Measurements from ENCODE around the gene C1D. TPM values are rescaled to one million over a fixed set of nuclear protein-coding genes. Genes with fewer than 3 reads are reported as not detected.
A peak's percentile ranks its signal among the peaks of the same experiment; 100 is the strongest.
"Not testable (repeated sequence)": the region's sequence is repeated elsewhere in the genome, so short reads cannot be mapped to it uniquely, and the experiment has no call there.

Gene C1D
- total RNA-seq, 1 experiment from 2014 or later: 36.1 TPM

DNA sequence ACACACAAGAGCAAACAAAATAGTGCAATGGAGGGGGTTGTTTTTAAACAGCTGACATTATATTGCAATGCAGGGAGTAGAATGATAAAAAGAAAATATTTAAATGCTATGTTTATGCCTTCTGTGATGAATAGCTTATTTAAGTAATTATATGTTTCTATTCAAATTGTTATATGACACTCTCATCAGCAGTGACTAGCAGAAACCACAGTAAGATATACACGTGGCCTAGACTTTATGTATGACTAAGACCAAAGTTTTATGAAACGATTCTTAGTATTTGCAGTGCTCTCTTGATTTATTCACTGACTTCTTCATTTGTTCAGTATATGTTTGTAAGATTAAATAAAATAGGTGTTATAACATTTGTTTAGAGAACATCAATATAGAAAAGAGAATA lies 26.1 kb upstream of the C1D start:
- DNase-seq: no peak
- Histone ChIP-seq H3K27me3 (no peaks in the 10 kb centered on the region), H3K4me1 (no peaks in the 10 kb centered on the region), H3K4me3 (no peak overlapping the region), H3K36me3 (no peaks in the 10 kb centered on the region), H3K27ac (no peak overlapping the region), H3K9me3 (replicated peaks) (no peaks in the 10 kb centered on the region)

DNA sequence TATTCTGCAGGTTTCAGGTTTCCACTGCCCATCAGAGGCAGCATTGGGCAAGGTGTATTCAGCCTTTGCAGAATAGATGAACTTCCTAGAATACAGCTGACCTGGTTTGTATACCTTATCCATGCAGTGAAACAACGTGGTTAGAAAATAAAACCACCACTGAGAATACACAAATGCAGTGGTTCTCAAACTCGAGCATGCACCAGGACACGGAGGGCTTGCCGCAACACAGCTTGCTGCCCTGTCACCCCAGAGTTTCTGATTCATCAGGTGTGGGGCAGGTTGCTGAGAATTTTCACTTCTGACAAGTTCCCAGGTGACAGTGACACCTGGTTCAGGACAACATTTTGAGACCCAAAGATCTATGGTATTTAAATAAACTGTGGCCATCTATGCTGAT lies 23.4 kb upstream of the C1D start:
- no peaks in the 10 kb centered on the region for H3K4me1 ChIP-seq
- H3K36me3 ChIP-seq: no peaks in the 10 kb centered on the region
- H3K27ac ChIP-seq: no peak overlapping the region
- no peak for DNase-seq
- H3K9me3 ChIP-seq (replicated peaks): no peaks in the 10 kb centered on the region
- H3K27me3 ChIP-seq: no peaks in the 10 kb centered on the region
- H3K4me3 ChIP-seq: no peak overlapping the region

DNA sequence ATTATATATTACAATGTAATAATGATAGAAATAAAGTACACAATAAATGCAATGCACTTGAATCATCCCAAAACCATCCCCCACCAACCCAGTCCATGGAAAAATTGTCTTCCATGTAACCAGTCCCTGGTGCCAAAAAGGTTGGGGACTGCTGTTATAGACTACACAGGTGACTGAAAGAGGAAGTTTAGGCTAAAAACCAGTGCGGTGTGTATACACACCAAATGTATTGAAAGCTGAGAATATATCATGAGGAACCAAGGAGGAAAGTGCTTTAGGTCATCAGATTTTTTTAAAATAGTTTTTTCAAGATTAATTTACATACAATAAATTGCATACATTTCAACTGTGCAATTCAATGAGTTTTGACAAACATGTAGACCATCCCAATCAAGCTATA lies 20.5 kb upstream of the C1D start:
- Histone ChIP-seq H3K9me3 (replicated peaks) (no peaks in the 10 kb centered on the region), H3K27ac (no peak overlapping the region), H3K4me3 (no peak overlapping the region), H3K36me3 (no peaks in the 10 kb centered on the region), H3K4me1 (no peaks in the 10 kb centered on the region), H3K27me3 (no peaks in the 10 kb centered on the region)
- no peak for DNase-seq

DNA sequence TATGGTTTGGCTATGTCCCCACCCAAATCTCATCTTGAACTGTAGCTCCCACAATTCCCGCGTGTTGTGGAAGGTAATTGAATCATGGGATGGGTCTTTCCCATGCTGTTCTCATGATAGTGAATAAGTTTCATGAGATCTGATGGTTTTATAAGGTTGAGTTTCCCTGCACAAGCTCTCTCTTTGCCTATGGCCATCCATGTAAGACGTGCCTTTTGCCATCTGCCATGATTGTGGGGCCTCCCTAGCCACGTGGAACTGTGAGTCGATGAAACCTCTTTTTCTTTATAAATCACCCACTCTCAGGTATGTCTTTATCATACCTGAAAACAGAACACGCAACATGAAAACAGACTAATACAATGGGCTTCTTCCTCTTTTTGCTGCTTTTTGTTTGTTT lies 11.2 kb upstream of the C1D start:
- H3K9me3 ChIP-seq (replicated peaks): no peaks in the 10 kb centered on the region; the same call in none of the 2 replicates
- H3K27ac ChIP-seq: no peak overlapping the region
- no peaks in the 10 kb centered on the region for H3K4me1 ChIP-seq
- no peaks in the 10 kb centered on the region for H3K27me3 ChIP-seq
- no peaks in the 10 kb centered on the region for H3K36me3 ChIP-seq
- DNase-seq: no peak
- no peak overlapping the region for H3K4me3 ChIP-seq

DNA sequence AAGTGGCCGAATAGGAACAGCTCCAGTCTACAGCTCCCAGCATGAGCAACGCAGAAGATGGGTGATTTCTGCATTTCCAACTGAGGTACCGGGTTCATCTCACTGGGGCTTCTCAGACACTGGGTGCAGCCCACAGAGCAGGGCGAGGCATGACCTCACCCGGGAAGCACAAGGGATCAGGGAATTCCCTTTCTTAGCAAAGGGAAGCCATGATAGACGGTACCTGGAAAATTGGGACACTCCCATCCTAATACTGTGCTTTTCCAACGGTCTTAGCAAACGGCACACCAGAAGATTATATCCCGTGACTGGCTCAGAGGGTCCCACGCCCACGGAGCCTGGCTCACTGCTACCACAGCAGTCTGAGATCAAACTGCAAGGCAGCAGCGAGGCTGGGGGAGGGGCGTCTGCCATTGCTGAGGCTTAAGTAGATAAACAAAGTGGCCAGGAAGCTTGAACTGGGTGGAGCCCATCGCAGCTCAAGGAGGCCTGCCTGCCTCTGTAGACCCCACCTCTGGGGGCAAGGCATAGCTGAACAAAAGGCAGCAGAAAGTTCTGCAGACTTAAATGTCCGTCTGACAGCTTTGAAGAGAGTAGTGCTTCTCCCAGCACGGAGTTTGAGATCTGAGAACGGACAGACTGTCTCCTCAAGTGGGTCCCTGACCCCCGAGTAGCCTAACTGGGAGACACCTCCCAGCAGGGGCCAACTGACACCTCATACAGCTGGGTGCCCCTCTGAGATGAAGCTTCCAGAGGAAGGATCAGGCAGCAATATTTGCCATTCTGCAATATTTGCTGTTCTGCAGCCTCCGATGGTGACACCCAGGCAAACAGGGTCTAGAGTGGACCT lies 1.2 kb upstream of the C1D start:
- not testable (repeated sequence) for H3K4me1 ChIP-seq; H3K27me3 ChIP-seq; H3K36me3 ChIP-seq; H3K9me3 ChIP-seq (replicated peaks)
- H3K27ac ChIP-seq: peak overlapping the region; percentile 30; the same call in 1 of the 2 replicates
- H3K4me3 ChIP-seq: peak overlapping the region; percentile 79
- peak; percentile 74 to 75 for DNase-seq

DNA sequence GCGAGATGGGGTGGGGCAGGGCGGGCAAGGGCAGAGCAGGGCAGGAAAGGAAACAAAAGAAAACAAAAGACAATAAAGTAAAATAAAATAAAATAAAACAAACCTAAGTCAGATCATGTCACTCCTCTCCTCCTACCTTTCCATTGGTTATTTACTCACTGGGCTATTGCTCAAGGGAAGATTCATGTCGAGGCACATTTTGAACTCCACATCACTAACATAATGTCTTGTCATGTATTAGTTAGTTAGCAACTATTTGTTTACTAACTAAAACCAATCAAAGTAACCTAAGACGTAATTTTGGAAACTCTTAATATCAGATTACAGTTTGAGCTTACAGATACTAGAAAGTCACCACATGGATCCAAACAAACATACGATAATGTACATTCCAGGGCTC lies 2.2 kb downstream of the C1D start:
- Histone ChIP-seq H3K4me1 (no peaks in the 10 kb centered on the region), H3K9me3 (replicated peaks) (no peaks in the 10 kb centered on the region), H3K36me3 (no peaks in the 10 kb centered on the region), H3K27me3 (no peaks in the 10 kb centered on the region), H3K27ac (no peak overlapping the region), H3K4me3 (no peak overlapping the region)
- no peak for DNase-seq

DNA sequence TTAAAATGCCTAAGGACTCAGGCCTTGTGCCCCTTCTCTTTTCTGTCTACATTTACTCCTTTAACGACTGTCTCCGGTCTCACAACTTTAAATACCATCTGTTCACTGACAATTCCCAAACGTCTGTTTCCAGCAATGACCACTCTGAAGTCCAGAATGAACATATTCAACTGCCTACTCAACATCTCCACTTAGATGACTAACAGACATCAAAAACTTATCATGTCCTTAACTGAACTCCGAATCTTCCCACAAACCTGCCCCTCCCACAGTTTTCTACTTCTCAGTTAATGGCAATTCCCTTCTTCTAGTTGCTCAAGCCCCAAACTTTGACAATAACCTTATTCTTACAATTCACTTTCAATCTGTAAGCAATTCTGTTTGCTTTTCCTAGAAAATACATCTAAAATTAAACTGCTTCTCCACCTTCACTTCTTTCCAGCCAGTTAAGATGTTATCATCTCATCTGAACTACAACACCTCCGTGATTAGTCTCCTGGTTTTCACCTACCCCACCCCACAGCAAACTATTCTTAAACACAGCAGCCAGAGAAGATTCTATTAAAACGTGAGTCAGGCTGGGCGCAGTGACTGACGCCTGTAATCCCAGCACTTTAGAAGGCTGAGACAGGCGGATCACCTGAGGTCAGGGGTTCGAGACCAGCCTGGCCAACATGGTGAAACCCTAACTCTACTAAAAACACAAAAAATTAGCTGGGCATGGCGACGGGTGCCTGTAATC lies 2.8 kb downstream of the C1D start:
- H3K4me3 ChIP-seq: no peak overlapping the region
- no peaks in the 10 kb centered on the region for H3K36me3 ChIP-seq
- no peaks in the 10 kb centered on the region for H3K9me3 ChIP-seq (replicated peaks)
- H3K27me3 ChIP-seq: no peaks in the 10 kb centered on the region
- DNase-seq: no peak
- no peak overlapping the region for H3K27ac ChIP-seq
- no peaks in the 10 kb centered on the region for H3K4me1 ChIP-seq

DNA sequence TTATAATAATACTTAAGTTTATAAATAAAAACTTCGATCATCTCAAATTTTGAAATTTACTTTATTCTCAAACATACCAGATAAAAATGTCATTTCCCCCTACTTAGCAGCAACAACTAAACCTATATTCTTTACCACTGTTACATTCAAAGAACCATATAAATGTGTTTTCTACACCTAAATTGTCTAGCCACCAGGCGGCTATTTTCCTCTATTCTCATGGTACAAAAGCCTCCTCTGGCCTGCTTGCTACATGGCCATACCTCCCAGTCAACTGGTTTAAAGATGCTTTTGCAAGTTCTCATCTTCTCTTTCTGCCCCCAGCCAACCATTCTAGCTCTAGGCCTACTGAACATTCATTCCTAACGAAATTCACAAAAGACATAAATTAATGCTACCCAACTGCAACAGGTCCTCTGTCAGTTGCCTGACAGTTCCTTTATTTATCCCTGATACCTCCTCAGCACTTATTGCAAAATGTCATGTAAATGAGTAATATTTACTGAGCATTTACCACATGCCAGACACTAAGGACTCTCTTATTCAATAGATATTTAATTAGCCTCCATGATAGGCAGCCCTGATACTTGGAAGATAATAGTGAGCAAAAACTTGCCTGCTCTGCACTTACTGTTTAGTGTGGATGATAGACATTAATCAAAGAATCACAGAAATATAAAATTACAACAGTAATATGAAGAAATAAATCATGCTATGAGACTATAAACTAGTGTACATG lies 5.0 kb downstream of the C1D start:
- no peaks in the 10 kb centered on the region for H3K4me1 ChIP-seq
- H3K27ac ChIP-seq: no peak overlapping the region
- H3K36me3 ChIP-seq: no peaks in the 10 kb centered on the region
- no peaks in the 10 kb centered on the region for H3K9me3 ChIP-seq (replicated peaks)
- no peaks in the 10 kb centered on the region for H3K27me3 ChIP-seq
- DNase-seq: no peak
- H3K4me3 ChIP-seq: no peak overlapping the region

DNA sequence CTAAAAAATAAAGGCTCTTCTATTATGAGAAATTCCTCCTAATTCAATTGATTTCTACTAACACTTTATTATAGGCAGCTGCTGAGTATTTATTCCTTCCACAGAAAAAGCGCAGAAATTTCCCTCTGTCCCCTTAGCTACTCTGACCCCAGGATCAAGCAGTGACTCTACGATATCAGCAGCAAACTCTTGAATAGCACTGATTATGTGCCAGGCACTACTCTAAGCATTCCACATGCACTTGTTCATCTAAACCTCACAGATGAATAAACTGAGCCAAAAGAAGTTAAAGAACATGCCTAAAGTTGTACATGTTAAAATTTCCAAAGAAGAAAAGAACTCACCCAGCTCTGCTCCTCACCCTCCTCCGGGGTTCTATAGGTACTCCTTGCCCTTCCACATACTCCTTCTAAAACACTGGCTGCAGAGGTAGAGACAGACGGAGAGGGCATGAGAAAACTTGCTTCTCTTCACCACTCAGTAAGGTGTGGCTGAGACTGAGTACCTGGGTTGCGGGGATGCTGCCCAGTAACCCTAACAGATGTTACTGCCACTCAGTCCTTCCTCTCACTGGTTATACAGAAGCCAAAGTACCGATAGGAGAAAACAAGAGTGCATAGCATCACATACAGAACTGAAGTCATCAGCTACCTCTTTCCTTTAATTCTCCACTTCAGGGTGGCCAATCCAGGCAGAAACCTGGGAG lies 9.9 kb downstream of the C1D start:
- Histone ChIP-seq H3K4me3 (no peak overlapping the region), H3K4me1 (no peaks in the 10 kb centered on the region), H3K27me3 (no peaks in the 10 kb centered on the region), H3K36me3 (no peaks in the 10 kb centered on the region), H3K27ac (no peak overlapping the region), H3K9me3 (replicated peaks) (no peaks in the 10 kb centered on the region)
- DNase-seq: no peak

DNA sequence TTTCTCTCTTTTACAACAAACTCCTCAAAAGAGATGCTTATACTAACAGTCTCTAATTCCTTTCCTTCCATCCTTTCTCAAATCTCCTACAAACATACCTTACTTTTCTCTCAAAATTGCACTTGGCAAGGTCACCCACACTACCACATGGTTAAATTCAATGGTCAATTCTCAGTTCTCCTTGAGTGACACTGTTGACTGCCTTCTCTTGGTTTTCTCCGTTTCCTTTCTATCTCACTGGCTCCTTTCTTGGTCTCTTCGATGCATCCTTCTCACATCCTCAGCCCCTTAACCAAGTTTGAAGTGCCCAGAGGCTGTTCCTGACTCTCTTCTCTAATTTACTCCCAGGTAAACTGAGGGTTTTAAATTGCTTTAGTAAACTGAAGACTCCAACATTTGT lies 12.5 kb downstream of the C1D start:
- no peak for DNase-seq
- Histone ChIP-seq H3K36me3 (peaks cover 6% of the 10 kb centered on the region), H3K27ac (no peak overlapping the region), H3K4me3 (no peak overlapping the region), H3K9me3 (replicated peaks) (no peaks in the 10 kb centered on the region), H3K27me3 (no peaks in the 10 kb centered on the region), H3K4me1 (no peaks in the 10 kb centered on the region)

DNA sequence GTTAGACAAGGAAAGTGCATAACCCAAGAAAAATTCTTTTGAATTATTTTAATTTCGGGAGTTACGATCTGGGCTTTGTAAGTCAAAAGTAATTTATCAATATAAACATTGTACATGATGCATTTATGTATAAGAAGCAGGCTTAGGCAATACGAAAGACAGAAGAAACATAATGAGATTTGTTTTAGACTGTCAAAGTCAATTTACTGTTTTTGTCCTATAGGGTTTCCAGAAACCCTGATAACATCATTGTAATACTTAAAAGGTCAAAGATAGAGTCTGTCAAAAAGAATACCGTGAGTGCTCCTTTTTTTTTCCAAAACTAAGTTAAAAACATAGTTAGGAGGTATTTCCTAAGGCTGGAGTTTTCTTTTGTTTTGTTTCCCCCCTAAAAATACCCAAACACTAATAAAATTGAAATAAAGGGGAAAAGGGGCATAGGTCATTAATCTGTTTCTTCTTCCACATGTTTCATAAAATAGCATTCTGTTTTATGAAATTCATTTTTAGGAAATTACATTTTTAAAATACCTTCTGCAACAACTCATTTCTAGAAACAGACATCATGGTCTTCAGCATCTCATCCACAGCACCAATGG lies 16.1 kb downstream of the C1D start:
- DNase-seq: no peak
- H3K27ac ChIP-seq: no peak overlapping the region
- H3K9me3 ChIP-seq (replicated peaks): no peaks in the 10 kb centered on the region
- H3K4me1 ChIP-seq: no peaks in the 10 kb centered on the region
- peaks cover 18% of the 10 kb centered on the region for H3K36me3 ChIP-seq
- H3K27me3 ChIP-seq: no peaks in the 10 kb centered on the region
- H3K4me3 ChIP-seq: no peak overlapping the region

DNA sequence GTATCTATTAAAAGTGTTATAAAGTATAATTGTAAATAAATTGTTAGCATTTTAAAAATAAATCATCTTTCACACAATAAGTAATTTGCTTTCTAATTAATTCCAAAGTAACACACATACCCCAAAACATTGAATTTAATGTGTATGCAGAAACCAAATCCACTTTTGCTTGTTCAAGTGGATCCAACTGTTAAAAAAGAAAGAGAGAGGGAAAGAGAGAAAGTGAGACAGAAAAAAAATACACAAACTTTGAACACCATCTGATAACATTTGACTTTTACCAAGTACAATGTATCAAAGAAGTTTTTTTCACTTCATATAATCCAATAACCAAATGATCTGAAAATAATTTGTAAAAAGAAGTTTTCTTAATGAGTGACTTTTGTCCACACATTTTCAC lies 16.6 kb downstream of the C1D start:
- DNase-seq: no peak
- Histone ChIP-seq H3K4me3 (no peak overlapping the region), H3K27ac (no peak overlapping the region), H3K36me3 (peaks cover 19% of the 10 kb centered on the region), H3K9me3 (replicated peaks) (no peaks in the 10 kb centered on the region), H3K27me3 (no peaks in the 10 kb centered on the region), H3K4me1 (no peaks in the 10 kb centered on the region)

DNA sequence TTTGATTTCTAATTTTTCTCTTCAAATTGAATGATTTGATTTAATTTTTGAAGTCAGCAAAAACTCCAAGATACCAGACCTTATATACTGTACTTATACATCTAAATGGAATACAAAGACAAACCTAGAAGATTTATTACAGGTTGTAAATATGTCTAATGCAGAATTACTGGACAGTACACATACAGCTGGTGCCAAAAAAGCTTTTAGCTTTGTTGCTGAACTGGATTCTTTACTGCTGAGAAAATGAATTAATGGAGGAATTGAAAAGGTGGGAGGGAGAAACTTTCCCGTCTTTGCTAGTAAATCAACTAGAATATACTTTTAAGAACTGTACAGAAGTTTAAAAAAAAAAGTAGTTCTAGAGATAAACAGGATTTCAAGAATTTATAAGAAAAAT lies 17.5 kb downstream of the C1D start:
- Histone ChIP-seq H3K27me3 (no peaks in the 10 kb centered on the region), H3K27ac (no peak overlapping the region), H3K9me3 (replicated peaks) (no peaks in the 10 kb centered on the region), H3K4me3 (no peak overlapping the region), H3K4me1 (no peaks in the 10 kb centered on the region), H3K36me3 (peaks cover 19% of the 10 kb centered on the region)
- DNase-seq: no peak

DNA sequence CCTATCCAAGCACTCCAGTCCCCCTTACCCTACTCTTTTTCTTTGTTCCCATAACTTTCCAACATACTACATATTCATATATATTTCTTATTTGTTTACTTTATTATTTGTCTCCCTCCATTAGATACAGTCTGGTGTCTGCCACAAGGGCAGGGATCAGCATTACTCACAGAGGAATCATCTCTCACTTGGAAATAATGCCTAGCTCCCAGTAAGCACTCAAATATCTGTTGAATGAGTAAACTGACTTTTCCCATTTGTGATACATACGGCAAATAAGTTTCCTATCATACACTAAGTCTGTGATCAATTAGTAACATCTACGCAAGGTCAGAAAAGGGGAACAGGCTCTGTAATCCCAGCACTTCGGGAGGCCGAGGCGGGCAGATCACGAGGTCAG lies 18.7 kb downstream of the C1D start:
- Histone ChIP-seq H3K9me3 (replicated peaks) (no peaks in the 10 kb centered on the region), H3K4me3 (no peak overlapping the region), H3K27me3 (no peaks in the 10 kb centered on the region), H3K4me1 (no peaks in the 10 kb centered on the region), H3K36me3 (peaks cover 19% of the 10 kb centered on the region), H3K27ac (no peak overlapping the region)
- DNase-seq: no peak

Measured in SJCRH30 (cell line).